DND-41 (cell line): Measurements from ENCODE around the gene SUMO4.

ENCODE experiments used
- ATAC-seq: fragments of 200-7000 bp; cut with Tn5 transposase; 3 replicates; pipeline ENCODE4 v1.9.1; 2021; ENCODE audit warnings: low read depth; ENCODE audit not compliant: insufficient read depth
- DNase-seq: peaks from one replicate; pipeline ENCODE4 v3.0.0-alpha.2; 2020
- H2AFZ ChIP-seq: 2 replicates; pipeline ENCODE4 v1.6.0; 2012; ENCODE audit warnings: low read depth, low read length
- H3K27ac ChIP-seq: 2 replicates; pipeline ENCODE4 v1.5.1; 2012; ENCODE audit warnings: low read length, inconsistent platforms
- H3K27me3 ChIP-seq: fragments of 200-600 bp; sonication (generic); 2 replicates; pipeline ENCODE4 v1.6.0; 2012; ENCODE audit warnings: low read length, mild to moderate bottlenecking, inconsistent platforms; ENCODE audit not compliant: insufficient read depth, poor library complexity
- H3K36me3 ChIP-seq: 2 replicates; pipeline ENCODE4 v1.5.1; 2012; ENCODE audit warnings: low read length, inconsistent platforms; ENCODE audit not compliant: insufficient read depth
- H3K4me1 ChIP-seq: 2 replicates; pipeline ENCODE4 v1.5.1; 2012; ENCODE audit warnings: mild to moderate bottlenecking, low read length; ENCODE audit not compliant: insufficient read depth
- H3K4me2 ChIP-seq: 2 replicates; pipeline ENCODE4 v1.6.0; 2012; ENCODE audit warnings: mild to moderate bottlenecking, moderate library complexity, low read length, inconsistent platforms; ENCODE audit not compliant: insufficient read depth
- H3K4me3 ChIP-seq, 2 experiments: fragments of 200-600 bp in 1 of 2; shearing (Covaris generic) in 1 of 2; 2 replicates each; pipeline ENCODE4 v1.5.1; 2012 to 2016; ENCODE audit warnings: inconsistent platforms in 2 of 2, low read length in 2 of 2, mild to moderate bottlenecking in 2 of 2, low read depth in 1 of 2, moderate library complexity in 1 of 2
- H3K79me2 ChIP-seq: 2 replicates; pipeline ENCODE4 v1.6.0; 2012; ENCODE audit warnings: low read length, inconsistent platforms; ENCODE audit not compliant: insufficient read depth
- H3K9ac ChIP-seq: 2 replicates; pipeline ENCODE4 v1.6.0; 2012; ENCODE audit warnings: low read depth, mild to moderate bottlenecking, inconsistent platforms, low read length, moderate library complexity
- H3K9me3 ChIP-seq: 2 replicates; pipeline ENCODE4 v1.5.1; 2012; ENCODE audit warnings: low read length, moderate library complexity, mild to moderate bottlenecking, inconsistent platforms; ENCODE audit not compliant: insufficient read depth, severe bottlenecking
- H4K20me1 ChIP-seq: 2 replicates; pipeline ENCODE4 v1.6.0; 2012; ENCODE audit warnings: low read length; ENCODE audit not compliant: insufficient read depth
- EZH2 ChIP-seq: IDR thresholded peaks from 3 replicates; pipeline ENCODE4 v1.6.1; 2012; ENCODE audit warnings: borderline replicate concordance, low read depth, mild to moderate bottlenecking, moderate library complexity, low read length, inconsistent platforms; ENCODE audit not compliant: severe bottlenecking
- TF ChIP-seq, protein P1 (sequence below): IDR thresholded peaks from 2 replicates; pipeline ENCODE4 v1.5.1; 2012; ENCODE audit warnings: borderline replicate concordance, low read length, moderate library complexity, mild to moderate bottlenecking; ENCODE audit not compliant: poor library complexity, severe bottlenecking; ENCODE audit errors: extremely low read depth

Gene SUMO4

GRCh38 chr6:149357726-149358538 lies 42.1 kb upstream of the SUMO4 start:
- H3K27ac ChIP-seq, result no peak overlapping the region
- peaks cover 8% of the 10 kb centered on the region; the same call in 1 of the 2 replicates for H3K4me1 ChIP-seq
- no peak for DNase-seq
- no peak for ATAC-seq
- H3K79me2 ChIP-seq, result peaks cover 100% of the 10 kb centered on the region
- no peak overlapping the region for H3K9ac ChIP-seq
- H3K4me3 ChIP-seq, result no peak overlapping the region
- no peaks in the 10 kb centered on the region for H3K9me3 ChIP-seq
- no peak overlapping the region for H3K4me2 ChIP-seq
- TF ChIP-seq, protein P1, sequence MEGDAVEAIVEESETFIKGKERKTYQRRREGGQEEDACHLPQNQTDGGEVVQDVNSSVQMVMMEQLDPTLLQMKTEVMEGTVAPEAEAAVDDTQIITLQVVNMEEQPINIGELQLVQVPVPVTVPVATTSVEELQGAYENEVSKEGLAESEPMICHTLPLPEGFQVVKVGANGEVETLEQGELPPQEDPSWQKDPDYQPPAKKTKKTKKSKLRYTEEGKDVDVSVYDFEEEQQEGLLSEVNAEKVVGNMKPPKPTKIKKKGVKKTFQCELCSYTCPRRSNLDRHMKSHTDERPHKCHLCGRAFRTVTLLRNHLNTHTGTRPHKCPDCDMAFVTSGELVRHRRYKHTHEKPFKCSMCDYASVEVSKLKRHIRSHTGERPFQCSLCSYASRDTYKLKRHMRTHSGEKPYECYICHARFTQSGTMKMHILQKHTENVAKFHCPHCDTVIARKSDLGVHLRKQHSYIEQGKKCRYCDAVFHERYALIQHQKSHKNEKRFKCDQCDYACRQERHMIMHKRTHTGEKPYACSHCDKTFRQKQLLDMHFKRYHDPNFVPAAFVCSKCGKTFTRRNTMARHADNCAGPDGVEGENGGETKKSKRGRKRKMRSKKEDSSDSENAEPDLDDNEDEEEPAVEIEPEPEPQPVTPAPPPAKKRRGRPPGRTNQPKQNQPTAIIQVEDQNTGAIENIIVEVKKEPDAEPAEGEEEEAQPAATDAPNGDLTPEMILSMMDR, result no peak
- no peak for TF ChIP-seq EZH2
- H4K20me1 ChIP-seq, result peaks cover 45% of the 10 kb centered on the region
- no peaks in the 10 kb centered on the region for H3K27me3 ChIP-seq
- H3K36me3 ChIP-seq, result peaks cover 7% of the 10 kb centered on the region; the same call in 1 of the 2 replicates
- no peak overlapping the region for H2AFZ ChIP-seq

GRCh38 chr6:149359440-149359839 lies 40.6 kb upstream of the SUMO4 start:
- no peak for ATAC-seq
- H3K36me3 ChIP-seq, result peaks cover 7% of the 10 kb centered on the region; the same call in 1 of the 2 replicates
- peaks cover 44% of the 10 kb centered on the region for H4K20me1 ChIP-seq
- no peak overlapping the region for H3K4me2 ChIP-seq
- peaks cover 21% of the 10 kb centered on the region for H3K4me1 ChIP-seq
- DNase-seq, result no peak
- H2AFZ ChIP-seq, result no peak overlapping the region
- no peaks in the 10 kb centered on the region for H3K27me3 ChIP-seq
- no peak overlapping the region for H3K9ac ChIP-seq
- TF ChIP-seq, protein P1, result no peak
- no peak for TF ChIP-seq EZH2
- no peak overlapping the region for H3K27ac ChIP-seq
- H3K9me3 ChIP-seq, result no peaks in the 10 kb centered on the region
- peaks cover 100% of the 10 kb centered on the region for H3K79me2 ChIP-seq
- no peak overlapping the region for H3K4me3 ChIP-seq

- peaks cover 100% of the 10 kb centered on the region for H3K79me2 ChIP-seq
Measured at GRCh38 chr6:149360536-149360935, 39.5 kb upstream of the SUMO4 start.

More at GRCh38 chr6:149360536-149360935, 39.5 kb upstream of the SUMO4 start:
- H3K36me3 ChIP-seq, result peaks cover 7% of the 10 kb centered on the region; the same call in 1 of the 2 replicates
- H3K4me1 ChIP-seq, result peaks cover 32% of the 10 kb centered on the region
- H3K9ac ChIP-seq, result no peak overlapping the region
- H2AFZ ChIP-seq, result no peak overlapping the region
- no peaks in the 10 kb centered on the region for H3K9me3 ChIP-seq
- no peaks in the 10 kb centered on the region for H3K27me3 ChIP-seq
- no peak overlapping the region for H3K4me2 ChIP-seq
- DNase-seq (no peak), ATAC-seq (no peak)
- no peak overlapping the region for H3K27ac ChIP-seq
- H4K20me1 ChIP-seq, result peaks cover 47% of the 10 kb centered on the region
- no peak overlapping the region for H3K4me3 ChIP-seq
- TF ChIP-seq, protein P1, result no peak
- TF ChIP-seq EZH2, result no peak
